NCI-H2196 (cell line): ENCODE measurements around the gene ANKRD65.
"Not testable (repeated sequence)": the region's sequence is repeated elsewhere in the genome, so short reads cannot be mapped to it uniquely, and the experiment has no call there.

Experiments
- DNase-seq: peaks from one replicate; lab custom pipeline; 2025; ENCODE audit not compliant: unreplicated experiment; lab: John Stamatoyannopoulos, UW

The ANKRD65 gene

GRCh38 chr1:1418464-1419362 lies 2.4 kb downstream of the ANKRD65 start:
- DNase-seq: no peak

GRCh38 chr1:1417825-1418463 lies 3.1 kb downstream of the ANKRD65 start:
- DNase-seq: not testable (repeated sequence)

GRCh38 chr1:1417396-1417795 lies 3.7 kb downstream of the ANKRD65 start:
- not testable (repeated sequence) for DNase-seq

GRCh38 chr1:1415751-1416150 lies 5.3 kb downstream of the ANKRD65 start:
- DNase-seq: no peak

GRCh38 chr1:1412311-1412902 lies 8.7 kb downstream of the ANKRD65 start:
- DNase-seq: not testable (repeated sequence)

- no peak for DNase-seq
These were observed 9.4 kb downstream of the ANKRD65 start for GRCh38 chr1:1411626-1412025.

- DNase-seq: not testable (repeated sequence)
These were observed 10.8 kb downstream of the ANKRD65 start for GRCh38 chr1:1410238-1410637.

- DNase-seq: no peak
These were observed 13.3 kb downstream of the ANKRD65 start for GRCh38 chr1:1407636-1408318.

- peak; percentile 95 for DNase-seq
These were observed 14.0 kb downstream of the ANKRD65 start, which contains the start of gene MRPL20 for GRCh38 chr1:1406821-1407635. Gene MRPL20 (minus strand): TSS chr1:1407293. CDS start chr1:1407217, 76 bp downstream.

GRCh38 chr1:1406101-1406820 lies 14.8 kb downstream of the ANKRD65 start:
- no peak for DNase-seq

GRCh38 chr1:1403653-1404052 lies 17.4 kb downstream of the ANKRD65 start:
- DNase-seq: no peak

- not testable (repeated sequence) for DNase-seq
These were observed 18.1 kb downstream of the ANKRD65 start for GRCh38 chr1:1402901-1403392.

- DNase-seq: peak; percentile 61
These were observed 18.8 kb downstream of the ANKRD65 start for GRCh38 chr1:1402072-1402900.

- no peak for DNase-seq
These were observed 19.5 kb downstream of the ANKRD65 start for GRCh38 chr1:1401457-1402010.

- DNase-seq: no peak
These were observed 20.3 kb downstream of the ANKRD65 start for GRCh38 chr1:1400576-1401456.

- no peak for DNase-seq
These were observed 21.1 kb downstream of the ANKRD65 start for GRCh38 chr1:1399872-1400575.
